ENCODE measurements around the gene AFP. TPM values are rescaled to one million over a fixed set of nuclear protein-coding genes. Genes with fewer than 3 reads are reported as not detected.

Gene AFP
- polyA plus RNA-seq, 1 experiment, result 0.23 TPM

DNA sequence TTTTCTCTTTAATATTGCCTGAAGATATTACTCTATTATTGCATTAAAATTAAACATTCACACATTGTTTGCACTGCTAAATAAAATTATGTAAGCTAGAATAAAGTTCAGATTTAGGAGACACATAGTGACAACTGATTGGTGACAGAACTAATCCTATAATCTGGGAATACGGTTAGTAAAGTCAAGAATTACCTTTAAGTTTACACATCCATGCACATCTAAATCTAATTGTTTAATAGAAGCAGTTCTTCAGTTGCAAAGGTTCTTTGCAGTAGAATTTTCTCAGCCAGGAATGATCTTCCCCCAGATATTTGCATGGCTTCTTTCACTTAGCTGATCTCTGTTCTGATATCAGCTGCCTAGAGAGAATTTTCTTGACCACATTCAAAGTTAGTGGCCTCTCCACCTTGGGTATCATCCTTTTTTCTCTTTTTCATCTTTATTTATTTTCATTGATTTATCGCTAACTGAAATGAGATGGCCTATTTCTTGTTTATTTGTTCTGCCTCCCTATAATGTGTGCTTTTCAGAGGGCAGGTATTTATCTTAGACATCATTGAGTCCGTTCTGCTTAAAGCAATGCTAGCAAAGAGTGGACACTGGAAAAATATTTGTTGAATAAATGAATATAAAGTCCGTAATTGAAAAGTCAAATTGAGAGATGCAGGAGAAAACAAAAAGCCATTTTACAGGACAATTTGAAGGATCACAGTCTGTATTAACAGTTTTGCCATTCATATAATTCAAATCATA is 12.6 kb downstream of the AFP start:
- H3K36me3 ChIP-seq (ENCODE audit: control insufficient read depth, insufficient read depth, low read length), result no peaks in the 10 kb centered on the region
- DNase-seq (ENCODE audit: low read depth), result no peak
- POLR2A ChIA-PET, result no interaction called here
- TF ChIP-seq, protein P1, sequence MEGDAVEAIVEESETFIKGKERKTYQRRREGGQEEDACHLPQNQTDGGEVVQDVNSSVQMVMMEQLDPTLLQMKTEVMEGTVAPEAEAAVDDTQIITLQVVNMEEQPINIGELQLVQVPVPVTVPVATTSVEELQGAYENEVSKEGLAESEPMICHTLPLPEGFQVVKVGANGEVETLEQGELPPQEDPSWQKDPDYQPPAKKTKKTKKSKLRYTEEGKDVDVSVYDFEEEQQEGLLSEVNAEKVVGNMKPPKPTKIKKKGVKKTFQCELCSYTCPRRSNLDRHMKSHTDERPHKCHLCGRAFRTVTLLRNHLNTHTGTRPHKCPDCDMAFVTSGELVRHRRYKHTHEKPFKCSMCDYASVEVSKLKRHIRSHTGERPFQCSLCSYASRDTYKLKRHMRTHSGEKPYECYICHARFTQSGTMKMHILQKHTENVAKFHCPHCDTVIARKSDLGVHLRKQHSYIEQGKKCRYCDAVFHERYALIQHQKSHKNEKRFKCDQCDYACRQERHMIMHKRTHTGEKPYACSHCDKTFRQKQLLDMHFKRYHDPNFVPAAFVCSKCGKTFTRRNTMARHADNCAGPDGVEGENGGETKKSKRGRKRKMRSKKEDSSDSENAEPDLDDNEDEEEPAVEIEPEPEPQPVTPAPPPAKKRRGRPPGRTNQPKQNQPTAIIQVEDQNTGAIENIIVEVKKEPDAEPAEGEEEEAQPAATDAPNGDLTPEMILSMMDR (IDR thresholded peaks at IDR 0.05; ENCODE audit: insufficient read depth, low read depth, low read length), result no peak
- CTCF ChIA-PET, result no interaction called here
- no peak overlapping the region for H3K4me3 ChIP-seq (ENCODE audit: low read depth, low read length)
- H3K27me3 ChIP-seq (ENCODE audit: control insufficient read depth, insufficient read depth, low read length), result 0 out of 2 replicates have a peak, but pooled peaks cover 2% of the 10 kb centered on the region

DNA sequence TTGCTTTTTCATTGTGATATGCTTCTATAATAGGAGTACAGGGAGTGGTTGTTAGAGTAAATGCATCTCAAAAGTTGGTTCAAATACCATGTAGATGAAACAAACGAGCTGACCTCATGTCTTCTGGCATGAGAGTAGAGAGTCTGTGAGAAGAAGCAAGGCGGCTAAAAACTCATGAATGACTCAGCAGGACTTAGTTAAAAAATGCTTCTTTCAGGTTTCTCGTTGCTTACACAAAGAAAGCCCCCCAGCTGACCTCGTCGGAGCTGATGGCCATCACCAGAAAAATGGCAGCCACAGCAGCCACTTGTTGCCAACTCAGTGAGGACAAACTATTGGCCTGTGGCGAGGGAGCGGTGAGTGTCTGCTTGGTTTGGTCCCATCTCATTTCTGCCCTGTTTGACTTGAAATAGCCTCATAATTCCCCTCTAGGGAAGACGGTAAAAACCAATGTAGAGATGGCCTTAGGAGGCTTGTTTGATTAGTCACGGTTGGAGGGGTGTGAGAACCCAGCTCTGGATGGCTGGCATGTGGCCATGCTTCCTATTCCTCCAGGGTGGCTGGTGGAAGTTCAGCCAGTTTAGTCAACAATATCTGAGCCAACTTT is 14.5 kb downstream of the AFP start:
- TF ChIP-seq, protein P1 (IDR thresholded peaks at IDR 0.05; ENCODE audit: insufficient read depth, low read depth, low read length), result no peak
- peak; percentile 32 for DNase-seq (ENCODE audit: low read depth)
- H3K36me3 ChIP-seq (ENCODE audit: control insufficient read depth, insufficient read depth, low read length), result no peaks in the 10 kb centered on the region
- ChIA-PET CTCF (interaction anchor here (0.6 kb wide), 1 partner anchor 136 kb away, joined by 3 read pairs; no protein-coding TSS in a partner anchor), POLR2A (no interaction called here)
- H3K27me3 ChIP-seq (ENCODE audit: control insufficient read depth, insufficient read depth, low read length), result 0 out of 2 replicates have a peak, but pooled peaks cover 2% of the 10 kb centered on the region
- no peak overlapping the region for H3K4me3 ChIP-seq (ENCODE audit: low read depth, low read length)

DNA sequence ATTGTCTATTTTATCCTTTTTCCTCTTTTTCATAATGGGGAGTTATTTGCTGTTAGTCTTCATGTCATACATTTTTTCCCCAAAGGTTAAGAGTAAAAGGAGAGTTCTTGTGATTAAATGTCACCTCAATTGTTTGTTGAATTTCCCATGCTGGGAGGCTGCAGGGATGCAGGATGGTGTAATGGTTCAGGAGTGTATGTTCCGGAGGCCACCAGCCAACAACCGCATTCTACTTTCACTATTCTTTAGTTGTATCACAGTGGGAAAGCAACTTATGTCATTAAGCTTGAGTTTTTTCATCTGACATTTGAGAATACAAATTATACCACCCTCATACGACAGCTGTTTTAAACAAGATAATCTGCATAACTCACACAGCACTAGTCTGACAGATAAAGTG is 15.4 kb downstream of the AFP start:
- H3K4me3 ChIP-seq (ENCODE audit: low read depth, low read length), result no peak overlapping the region
- CTCF ChIA-PET, result no interaction called here
- H3K36me3 ChIP-seq (ENCODE audit: control insufficient read depth, insufficient read depth, low read length), result no peaks in the 10 kb centered on the region
- TF ChIP-seq, protein P1 (IDR thresholded peaks at IDR 0.05; ENCODE audit: insufficient read depth, low read depth, low read length), result no peak
- DNase-seq (ENCODE audit: low read depth), result no peak
- POLR2A ChIA-PET, result no interaction called here
- H3K27me3 ChIP-seq (ENCODE audit: control insufficient read depth, insufficient read depth, low read length), result 0 out of 2 replicates have a peak, but pooled peaks cover 2% of the 10 kb centered on the region

DNA sequence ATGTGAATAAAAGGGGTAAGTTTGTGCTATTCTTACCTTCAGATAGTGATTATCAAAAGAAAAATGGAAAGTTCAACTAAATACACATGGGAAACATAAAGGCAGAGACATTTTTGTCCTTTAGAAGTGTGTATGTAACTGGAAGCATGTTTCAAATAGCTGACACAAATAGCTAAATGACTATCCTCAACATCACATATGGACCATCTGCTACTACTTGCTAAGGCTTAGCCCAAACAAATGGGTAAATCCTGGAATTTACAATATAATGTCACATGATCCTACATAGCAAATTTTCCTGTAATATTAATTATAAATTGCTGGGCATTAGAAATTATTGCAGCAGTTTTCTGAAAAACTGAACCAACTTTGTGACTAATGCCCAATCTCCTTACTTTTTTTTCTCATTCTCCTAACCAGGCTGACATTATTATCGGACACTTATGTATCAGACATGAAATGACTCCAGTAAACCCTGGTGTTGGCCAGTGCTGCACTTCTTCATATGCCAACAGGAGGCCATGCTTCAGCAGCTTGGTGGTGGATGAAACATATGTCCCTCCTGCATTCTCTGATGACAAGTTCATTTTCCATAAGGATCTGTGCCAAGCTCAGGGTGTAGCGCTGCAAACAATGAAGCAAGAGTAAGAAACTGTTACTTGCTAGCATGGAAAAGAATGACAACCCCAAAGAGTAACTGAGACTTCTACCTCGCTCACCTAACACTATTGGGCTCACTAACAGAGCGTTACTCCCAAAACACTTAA is 16.1 kb downstream of the AFP start:
- CTCF ChIA-PET, result interaction anchor here (1.4 kb wide), 1 partner anchor 9 kb away, joined by 3 read pairs; no protein-coding TSS in a partner anchor
- H3K4me3 ChIP-seq (ENCODE audit: low read depth, low read length), result no peak overlapping the region
- H3K36me3 ChIP-seq (ENCODE audit: control insufficient read depth, insufficient read depth, low read length), result no peaks in the 10 kb centered on the region
- TF ChIP-seq, protein P1 (IDR thresholded peaks at IDR 0.05; ENCODE audit: insufficient read depth, low read depth, low read length), result no peak
- no peak for DNase-seq (ENCODE audit: low read depth)
- H3K27me3 ChIP-seq (ENCODE audit: control insufficient read depth, insufficient read depth, low read length), result 0 out of 2 replicates have a peak, but pooled peaks cover 2% of the 10 kb centered on the region
- POLR2A ChIA-PET, result interaction anchor here (0.6 kb wide), 2 partner anchors 381 to 477 kb away, joined by 3 to 10 read pairs; no protein-coding TSS in a partner anchor
